ENCODE results near the gene PNLDC1. TPM values are rescaled to one million over a fixed set of nuclear protein-coding genes. Genes with fewer than 3 reads are reported as not detected.
"Not testable (repeated sequence)": the region's sequence is repeated elsewhere in the genome, so short reads cannot be mapped to it uniquely, and the experiment has no call there.

The PNLDC1 gene
- total and polyA plus RNA-seq, 3 donors from 2014 or later = 11.4 to 31.6 (median 19.9) TPM

- WGBS, 2 donors = 84 to 92% methylated on average over 4 of the region's 4 CpGs
- Histone ChIP-seq H3K9me3 (no peaks in the 10 kb centered on the region), H3K27ac (no peak overlapping the region), H3K4me1 (no peaks in the 10 kb centered on the region), H3K36me3 (ENCODE audit: low read depth, missing control alignments) (no peaks in the 10 kb centered on the region), H3K27me3 (no peaks in the 10 kb centered on the region), H3K4me3 (no peak overlapping the region)
- intact Hi-C loops (cut with DNase I; ENCODE audit: low total_unique reads) = no loop called here
- TF ChIP-seq POLR2A (IDR thresholded peaks at IDR 0.05) = no peak
- no peak for TF ChIP-seq CTCF (IDR thresholded peaks at IDR 0.05)
- DNase-seq = no peak
These were observed 9.1 kb downstream of the PNLDC1 start for GRCh38 chr6:159809149-159809548.

GRCh38 chr6:159813781-159814180, 13.7 kb downstream of the PNLDC1 start:
- H3K4me3 ChIP-seq = no peak overlapping the region
- 80 to 86% methylated on average over 9 of the region's 9 CpGs for WGBS, 2 donors
- H3K4me1 ChIP-seq = no peaks in the 10 kb centered on the region
- no peaks in the 10 kb centered on the region for H3K9me3 ChIP-seq
- H3K36me3 ChIP-seq (ENCODE audit: low read depth, missing control alignments) = no peaks in the 10 kb centered on the region
- DNase-seq = no peak
- H3K27ac ChIP-seq = no peak overlapping the region
- no peak for TF ChIP-seq POLR2A (IDR thresholded peaks at IDR 0.05)
- TF ChIP-seq CTCF (IDR thresholded peaks at IDR 0.05) = no peak
- intact Hi-C loops (cut with DNase I; ENCODE audit: low total_unique reads) = no loop called here
- no peaks in the 10 kb centered on the region for H3K27me3 ChIP-seq

- no peaks in the 10 kb centered on the region for H3K4me1 ChIP-seq
- H3K4me3 ChIP-seq = no peak overlapping the region
- H3K27me3 ChIP-seq = no peaks in the 10 kb centered on the region
- no peak overlapping the region for H3K27ac ChIP-seq
- TF ChIP-seq CTCF (IDR thresholded peaks at IDR 0.05) = no peak
- TF ChIP-seq POLR2A (IDR thresholded peaks at IDR 0.05) = no peak
- 69 to 87% methylated on average over 6 of the region's 6 CpGs for WGBS, 2 donors
- DNase-seq = no peak
- intact Hi-C loops (cut with DNase I; ENCODE audit: low total_unique reads) = no loop called here
- H3K36me3 ChIP-seq (ENCODE audit: low read depth, missing control alignments) = no peaks in the 10 kb centered on the region
- H3K9me3 ChIP-seq = no peaks in the 10 kb centered on the region
These were observed 15.3 kb downstream of the PNLDC1 start for GRCh38 chr6:159815410-159815809.

GRCh38 chr6:159816775-159817174, 16.7 kb downstream of the PNLDC1 start:
- intact Hi-C loops (cut with DNase I; ENCODE audit: low total_unique reads) = not testable (repeated sequence)

GRCh38 chr6:159817951-159818739, 18.1 kb downstream of the PNLDC1 start:
- Histone ChIP-seq H3K27me3 (no peaks in the 10 kb centered on the region), H3K9me3 (no peaks in the 10 kb centered on the region), H3K4me3 (no peak overlapping the region), H3K27ac (no peak overlapping the region), H3K36me3 (ENCODE audit: low read depth, missing control alignments) (no peaks in the 10 kb centered on the region), H3K4me1 (no peaks in the 10 kb centered on the region)
- intact Hi-C loops (cut with DNase I; ENCODE audit: low total_unique reads) = no loop called here
- WGBS, 2 donors = 88 to 90% methylated on average over 23 of the region's 23 CpGs
- no peak for DNase-seq
- no peak for TF ChIP-seq CTCF (IDR thresholded peaks at IDR 0.05)
- no peak for TF ChIP-seq POLR2A (IDR thresholded peaks at IDR 0.05)

More at GRCh38 chr6:159816775-159817174, 16.7 kb downstream of the PNLDC1 start:
- not testable (repeated sequence) for H3K36me3 ChIP-seq (ENCODE audit: low read depth, missing control alignments); H3K4me3 ChIP-seq; H3K27ac ChIP-seq; H3K4me1 ChIP-seq; H3K9me3 ChIP-seq; DNase-seq; H3K27me3 ChIP-seq
- 82 to 85% methylated on average over 3 of the region's 3 CpGs for WGBS, 2 donors

All from testis (tissue), 3 donors.